Measurements from ENCODE around the gene GABPA. TPM values are rescaled to one million over a fixed set of nuclear protein-coding genes. Genes with fewer than 3 reads are reported as not detected.

The GABPA gene
- total and polyA plus RNA-seq, 9 of the 15 experiments (the other 6 are each of a cell fraction or from before 2014, with no cell fraction given), result 8.9 to 35.7 (median 22.8) TPM

- peak; percentile 79; the same call in 1 of the 2 replicates for TF ChIP-seq CREB1 (IDR thresholded peaks at IDR 0.05)
- TF ChIP-seq CREB1 (CRISPR knock-in tag; IDR thresholded peaks at IDR 0.05), result peak; percentile 82
- no peak for TF ChIP-seq BMI1 (IDR thresholded peaks at IDR 0.05; ENCODE audit: low read length)
- TF ChIP-seq, protein P1, sequence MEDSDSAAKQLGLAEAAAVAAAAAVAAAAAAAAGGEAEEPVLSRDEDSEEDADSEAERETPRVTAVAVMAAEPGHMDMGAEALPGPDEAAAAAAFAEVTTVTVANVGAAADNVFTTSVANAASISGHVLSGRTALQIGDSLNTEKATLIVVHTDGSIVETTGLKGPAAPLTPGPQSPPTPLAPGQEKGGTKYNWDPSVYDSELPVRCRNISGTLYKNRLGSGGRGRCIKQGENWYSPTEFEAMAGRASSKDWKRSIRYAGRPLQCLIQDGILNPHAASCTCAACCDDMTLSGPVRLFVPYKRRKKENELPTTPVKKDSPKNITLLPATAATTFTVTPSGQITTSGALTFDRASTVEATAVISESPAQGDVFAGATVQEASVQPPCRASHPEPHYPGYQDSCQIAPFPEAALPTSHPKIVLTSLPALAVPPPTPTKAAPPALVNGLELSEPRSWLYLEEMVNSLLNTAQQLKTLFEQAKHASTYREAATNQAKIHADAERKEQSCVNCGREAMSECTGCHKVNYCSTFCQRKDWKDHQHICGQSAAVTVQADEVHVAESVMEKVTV (CRISPR knock-in tag; IDR thresholded peaks at IDR 0.05), result no peak
- TF ChIP-seq, protein P2, sequence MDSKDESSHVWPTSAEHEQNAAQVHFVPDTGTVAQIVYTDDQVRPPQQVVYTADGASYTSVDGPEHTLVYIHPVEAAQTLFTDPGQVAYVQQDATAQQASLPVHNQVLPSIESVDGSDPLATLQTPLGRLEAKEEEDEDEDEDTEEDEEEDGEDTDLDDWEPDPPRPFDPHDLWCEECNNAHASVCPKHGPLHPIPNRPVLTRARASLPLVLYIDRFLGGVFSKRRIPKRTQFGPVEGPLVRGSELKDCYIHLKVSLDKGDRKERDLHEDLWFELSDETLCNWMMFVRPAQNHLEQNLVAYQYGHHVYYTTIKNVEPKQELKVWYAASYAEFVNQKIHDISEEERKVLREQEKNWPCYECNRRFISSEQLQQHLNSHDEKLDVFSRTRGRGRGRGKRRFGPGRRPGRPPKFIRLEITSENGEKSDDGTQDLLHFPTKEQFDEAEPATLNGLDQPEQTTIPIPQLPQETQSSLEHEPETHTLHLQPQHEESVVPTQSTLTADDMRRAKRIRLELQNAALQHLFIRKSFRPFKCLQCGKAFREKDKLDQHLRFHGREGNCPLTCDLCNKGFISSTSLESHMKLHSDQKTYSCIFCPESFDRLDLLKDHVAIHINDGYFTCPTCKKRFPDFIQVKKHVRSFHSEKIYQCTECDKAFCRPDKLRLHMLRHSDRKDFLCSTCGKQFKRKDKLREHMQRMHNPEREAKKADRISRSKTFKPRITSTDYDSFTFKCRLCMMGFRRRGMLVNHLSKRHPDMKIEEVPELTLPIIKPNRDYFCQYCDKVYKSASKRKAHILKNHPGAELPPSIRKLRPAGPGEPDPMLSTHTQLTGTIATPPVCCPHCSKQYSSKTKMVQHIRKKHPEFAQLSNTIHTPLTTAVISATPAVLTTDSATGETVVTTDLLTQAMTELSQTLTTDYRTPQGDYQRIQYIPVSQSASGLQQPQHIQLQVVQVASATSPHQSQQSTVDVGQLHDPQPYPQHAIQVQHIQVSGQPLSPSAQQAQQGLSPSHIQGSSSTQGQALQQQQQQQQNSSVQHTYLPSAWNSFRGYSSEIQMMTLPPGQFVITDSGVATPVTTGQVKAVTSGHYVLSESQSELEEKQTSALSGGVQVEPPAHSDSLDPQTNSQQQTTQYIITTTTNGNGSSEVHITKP (IDR thresholded peaks at IDR 0.05; ENCODE audit: partially characterized antibody), result no peak
- TF ChIP-seq ZNF584 (CRISPR knock-in tag; IDR thresholded peaks at IDR 0.05; ENCODE audit: low read depth), result peak; percentile 74
- no peak for TF ChIP-seq RUNX1 (IDR thresholded peaks at IDR 0.05; ENCODE audit: low read depth)
- TF ChIP-seq CREBBP (IDR thresholded peaks at IDR 0.05; ENCODE audit: low read depth, low read length), result no peak
- no peak for TF ChIP-seq SRSF1 (IDR thresholded peaks at IDR 0.05; ENCODE audit: low read depth, low read length)
- no peak for TF ChIP-seq KDM1A (IDR thresholded peaks at IDR 0.05)
- TF ChIP-seq FIP1L1 (IDR thresholded peaks at IDR 0.05; ENCODE audit: low read depth, low read length, poor library complexity, severe bottlenecking), result no peak
- TF ChIP-seq NFXL1 (CRISPR knock-in tag; IDR thresholded peaks at IDR 0.05), result no peak
- no peak for TF ChIP-seq HDAC3 (IDR thresholded peaks at IDR 0.05; ENCODE audit: borderline replicate concordance, partially characterized antibody)
- TF ChIP-seq, protein P3, sequence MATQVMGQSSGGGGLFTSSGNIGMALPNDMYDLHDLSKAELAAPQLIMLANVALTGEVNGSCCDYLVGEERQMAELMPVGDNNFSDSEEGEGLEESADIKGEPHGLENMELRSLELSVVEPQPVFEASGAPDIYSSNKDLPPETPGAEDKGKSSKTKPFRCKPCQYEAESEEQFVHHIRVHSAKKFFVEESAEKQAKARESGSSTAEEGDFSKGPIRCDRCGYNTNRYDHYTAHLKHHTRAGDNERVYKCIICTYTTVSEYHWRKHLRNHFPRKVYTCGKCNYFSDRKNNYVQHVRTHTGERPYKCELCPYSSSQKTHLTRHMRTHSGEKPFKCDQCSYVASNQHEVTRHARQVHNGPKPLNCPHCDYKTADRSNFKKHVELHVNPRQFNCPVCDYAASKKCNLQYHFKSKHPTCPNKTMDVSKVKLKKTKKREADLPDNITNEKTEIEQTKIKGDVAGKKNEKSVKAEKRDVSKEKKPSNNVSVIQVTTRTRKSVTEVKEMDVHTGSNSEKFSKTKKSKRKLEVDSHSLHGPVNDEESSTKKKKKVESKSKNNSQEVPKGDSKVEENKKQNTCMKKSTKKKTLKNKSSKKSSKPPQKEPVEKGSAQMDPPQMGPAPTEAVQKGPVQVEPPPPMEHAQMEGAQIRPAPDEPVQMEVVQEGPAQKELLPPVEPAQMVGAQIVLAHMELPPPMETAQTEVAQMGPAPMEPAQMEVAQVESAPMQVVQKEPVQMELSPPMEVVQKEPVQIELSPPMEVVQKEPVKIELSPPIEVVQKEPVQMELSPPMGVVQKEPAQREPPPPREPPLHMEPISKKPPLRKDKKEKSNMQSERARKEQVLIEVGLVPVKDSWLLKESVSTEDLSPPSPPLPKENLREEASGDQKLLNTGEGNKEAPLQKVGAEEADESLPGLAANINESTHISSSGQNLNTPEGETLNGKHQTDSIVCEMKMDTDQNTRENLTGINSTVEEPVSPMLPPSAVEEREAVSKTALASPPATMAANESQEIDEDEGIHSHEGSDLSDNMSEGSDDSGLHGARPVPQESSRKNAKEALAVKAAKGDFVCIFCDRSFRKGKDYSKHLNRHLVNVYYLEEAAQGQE (IDR thresholded peaks at IDR 0.05; ENCODE audit: borderline replicate concordance), result no peak
- TF ChIP-seq, protein P3 (CRISPR knock-in tag; IDR thresholded peaks at IDR 0.05; ENCODE audit: low read depth), result no peak; the same call in 1 of the 2 replicates
Measured at GRCh38 chr21:25734904-25735645, at the start of gene GABPA, which contains the start of gene ATP5PF (continued).
